Measurements from ENCODE around the gene PRKAB1.

Gene PRKAB1

DNA sequence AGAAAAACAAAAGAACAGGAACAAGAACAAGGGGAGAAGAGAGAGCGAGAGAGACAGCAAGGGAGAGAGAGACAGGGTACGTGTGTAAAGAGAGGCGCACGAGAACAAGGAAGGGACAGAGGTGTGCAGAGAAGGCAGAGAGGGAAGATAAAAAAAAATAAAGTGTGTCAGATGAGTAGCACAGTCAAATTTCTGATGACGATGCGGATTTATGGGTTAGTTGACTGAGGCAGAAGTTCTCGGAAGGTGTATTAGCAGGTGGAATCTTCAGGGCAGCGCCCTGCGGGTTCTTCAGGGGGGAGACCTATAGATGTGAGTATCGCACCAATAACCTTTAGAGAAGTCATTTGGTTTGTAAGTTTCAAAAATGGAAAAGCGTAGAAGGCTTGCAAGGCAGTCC, 44.8 kb downstream of the PRKAB1 start:
- no peak for DNase-seq (ENCODE audit: low spot score)

DNA sequence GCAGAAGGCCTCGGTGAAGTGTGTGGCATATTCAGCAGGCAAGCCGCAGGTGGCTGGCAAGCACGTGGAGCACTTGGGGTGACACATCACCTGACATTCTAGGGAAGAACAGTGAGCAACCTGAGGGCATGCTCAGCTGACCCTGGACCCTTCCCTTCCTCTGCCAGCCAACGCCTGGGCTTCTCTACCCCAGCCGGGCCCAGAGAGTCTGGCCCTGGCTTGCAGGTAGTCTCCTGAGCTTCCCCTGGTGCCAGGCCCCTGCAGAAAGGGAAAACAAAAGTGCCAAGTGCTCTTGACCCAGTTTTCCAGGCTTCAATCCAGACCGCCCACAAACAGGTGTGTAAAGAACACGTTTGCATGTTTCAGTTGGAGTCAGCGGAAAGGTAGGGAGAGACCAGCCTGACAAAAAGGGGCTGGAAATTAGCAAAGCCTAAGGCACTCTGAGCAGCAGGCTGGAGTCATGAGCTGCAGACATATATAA, 45.7 kb downstream of the PRKAB1 start:
- no peak for DNase-seq (ENCODE audit: low spot score)

DNA sequence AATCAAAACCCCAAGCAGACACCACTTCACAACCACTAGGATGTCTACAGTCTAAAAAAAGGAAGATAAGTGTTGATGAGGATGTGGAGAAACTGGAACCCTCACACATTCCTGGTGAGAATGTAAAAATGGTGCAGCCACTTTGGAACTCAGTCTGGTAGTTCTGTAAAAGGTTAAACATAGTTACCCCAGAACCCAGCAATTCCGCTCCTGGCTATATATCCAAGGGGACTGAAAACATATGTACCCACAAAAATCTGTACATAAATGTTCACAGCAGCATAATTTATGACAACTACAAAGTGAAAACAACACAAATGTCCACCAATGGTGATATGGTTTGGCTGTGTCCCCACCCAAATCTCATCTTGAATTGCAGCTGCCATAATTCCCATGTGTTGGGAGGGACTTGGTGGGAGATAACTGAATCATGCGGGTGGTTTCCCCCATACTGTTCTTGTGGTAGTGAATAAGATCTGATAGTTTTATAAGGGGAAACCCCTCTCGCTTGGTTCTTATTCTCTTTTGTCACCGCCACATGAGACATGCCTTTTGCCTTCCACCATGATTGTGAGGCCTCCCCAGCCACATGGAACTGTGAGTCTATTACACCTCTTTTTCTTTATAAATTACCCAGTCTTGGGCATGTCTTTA, 46.8 kb downstream of the PRKAB1 start:
- DNase-seq (ENCODE audit: low spot score): no peak

DNA sequence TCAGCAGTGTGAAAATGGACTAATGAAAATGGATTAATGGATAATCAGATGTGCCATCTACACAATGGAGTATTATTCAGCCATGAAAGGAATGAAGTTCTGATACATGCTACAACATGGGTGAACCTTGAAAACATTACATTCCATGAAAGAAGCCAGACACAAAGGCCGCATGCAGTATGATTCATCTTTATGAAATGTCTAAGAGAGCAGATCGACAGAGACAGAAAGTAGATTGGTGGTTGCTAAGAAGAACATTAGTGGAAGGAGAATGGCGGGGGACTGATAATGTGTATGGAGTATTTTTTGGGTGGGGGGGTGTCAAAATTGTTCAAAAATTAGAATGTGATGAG, 47.3 kb downstream of the PRKAB1 start:
- DNase-seq (ENCODE audit: low spot score): no peak

DNA sequence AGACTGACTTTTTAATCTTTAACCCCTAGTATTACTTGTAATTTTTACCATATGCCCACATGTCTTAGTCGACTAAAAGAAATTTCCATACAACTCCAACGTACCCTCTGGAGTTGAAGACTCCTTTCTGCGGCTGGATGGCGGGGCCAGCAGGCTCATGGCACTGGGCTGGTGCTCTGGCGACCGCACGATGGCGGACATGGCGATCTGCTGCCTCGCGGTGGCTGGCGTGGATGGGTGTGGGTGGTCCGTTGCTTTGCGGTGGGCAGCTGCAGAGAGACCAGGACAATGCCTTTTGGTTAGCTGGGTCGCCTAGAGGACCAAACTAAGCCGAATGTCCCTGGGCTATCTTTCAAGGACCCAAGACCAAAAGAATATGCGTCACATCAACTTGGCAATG, 50.2 kb downstream of the PRKAB1 start:
- no peak for DNase-seq (ENCODE audit: low spot score)

DNA sequence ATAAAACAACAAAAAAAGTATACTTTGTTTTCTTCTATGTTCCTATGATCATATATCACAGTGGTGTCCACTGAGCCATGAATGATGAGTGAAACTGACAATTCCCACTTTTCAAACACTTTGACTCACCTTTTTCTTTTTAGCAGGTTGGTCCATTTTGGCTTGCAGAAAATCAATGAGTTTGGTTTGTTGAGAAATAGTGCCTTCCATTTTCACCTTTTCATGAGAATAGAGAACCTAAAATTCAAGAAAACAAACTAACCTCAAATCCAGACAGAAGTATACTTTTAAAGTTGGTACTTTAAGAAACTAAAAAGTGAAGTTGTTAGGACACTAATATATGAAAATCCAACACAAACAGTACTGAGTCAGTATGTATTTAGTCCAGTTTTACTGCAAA, 52.4 kb downstream of the PRKAB1 start:
- DNase-seq (ENCODE audit: low spot score): no peak

DNA sequence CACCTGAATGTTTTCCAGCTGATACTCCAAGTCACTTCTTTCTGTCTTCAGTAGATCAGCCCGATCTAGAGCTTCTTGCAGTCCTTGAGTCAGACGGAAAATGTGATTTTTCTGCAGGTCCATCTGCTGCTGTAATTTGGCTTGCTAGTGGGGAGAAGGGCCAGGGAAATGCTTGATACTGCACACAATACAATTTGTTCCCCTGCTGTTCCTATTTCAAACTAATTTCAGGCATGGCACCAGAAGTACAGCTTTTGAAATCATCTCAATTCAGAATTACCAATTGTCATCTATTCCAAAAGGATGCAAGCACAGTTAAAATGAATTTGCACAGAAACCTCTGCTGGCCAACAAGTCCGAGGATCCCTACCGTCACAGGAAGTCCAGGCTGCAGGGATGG, 53.4 kb downstream of the PRKAB1 start:
- no peak for DNase-seq (ENCODE audit: low spot score)

DNA sequence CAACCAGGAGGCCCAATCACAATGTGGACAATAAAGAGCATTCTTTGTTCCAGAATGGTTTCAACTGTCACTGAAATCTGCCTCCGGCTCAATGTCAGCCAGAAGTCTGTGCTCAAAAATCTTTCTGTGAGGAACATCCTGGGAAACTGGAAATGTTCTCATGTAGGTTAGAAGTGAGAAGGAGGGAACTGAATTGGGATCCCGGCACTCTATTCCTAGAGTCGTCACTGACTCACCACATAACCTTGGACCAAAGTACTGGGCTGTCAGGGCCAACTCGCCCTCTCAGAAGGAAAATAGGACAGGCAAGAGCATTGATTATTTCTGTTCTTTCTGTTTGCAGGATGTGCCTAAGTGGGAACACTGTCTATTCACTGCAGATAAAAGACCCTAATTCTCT, 57.6 kb downstream of the PRKAB1 start:
- no peak for DNase-seq (ENCODE audit: low spot score)

DNA sequence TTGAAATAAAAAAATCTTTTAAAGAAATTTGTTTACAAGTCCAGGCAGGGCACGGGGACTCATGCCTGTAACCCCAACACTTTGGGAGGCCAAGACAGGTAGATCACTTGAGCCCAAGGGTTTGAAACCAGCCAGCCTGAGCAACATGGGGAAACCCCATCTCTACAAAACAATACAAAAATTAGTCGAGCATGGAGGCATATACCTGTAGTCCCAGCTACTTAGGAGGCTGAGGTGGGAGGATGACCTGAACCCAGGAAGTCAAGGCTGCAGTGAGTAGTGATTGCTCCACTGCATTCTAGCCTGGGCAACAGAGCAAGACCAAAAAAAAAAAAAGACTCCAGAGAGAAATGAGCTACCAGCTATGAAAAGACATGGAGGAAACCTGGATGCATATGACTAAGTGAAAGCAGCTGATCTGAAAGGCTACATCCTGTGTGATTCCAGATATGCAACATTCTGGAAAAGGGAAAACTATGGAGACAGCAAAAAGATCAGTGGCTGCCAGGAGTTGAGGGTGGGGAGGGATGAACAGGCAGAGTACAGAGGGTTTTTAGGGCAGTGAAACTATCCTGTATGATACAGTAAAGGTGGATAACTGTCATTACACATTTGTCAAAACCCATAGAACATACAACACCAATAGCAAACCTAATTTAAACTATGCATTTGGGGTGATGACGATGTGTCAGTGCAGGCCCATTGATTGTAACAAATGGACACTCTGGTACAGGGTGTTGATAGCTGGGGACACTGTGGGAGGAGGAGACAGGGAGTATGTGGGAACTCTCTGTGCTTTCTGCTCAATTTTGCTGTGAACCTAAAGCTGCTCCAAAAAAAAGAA, 59.9 kb downstream of the PRKAB1 start:
- no peak for DNase-seq (ENCODE audit: low spot score)

DNA sequence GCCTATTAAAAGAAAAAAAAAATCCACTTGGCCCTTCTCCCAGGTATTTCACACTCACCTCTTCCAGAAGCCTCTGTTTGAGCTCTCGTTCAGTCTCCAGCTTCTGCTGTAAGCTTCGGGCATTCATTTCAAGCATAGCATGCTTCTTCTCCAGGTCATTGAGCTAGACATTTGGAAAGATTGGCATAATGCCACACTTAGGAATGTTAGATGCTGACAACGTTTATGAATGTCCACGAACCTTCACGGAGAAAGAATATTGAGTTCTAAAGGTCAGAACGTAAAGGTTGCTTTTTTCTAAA, 60.5 kb downstream of the PRKAB1 start:
- no peak for DNase-seq (ENCODE audit: low spot score)

DNA sequence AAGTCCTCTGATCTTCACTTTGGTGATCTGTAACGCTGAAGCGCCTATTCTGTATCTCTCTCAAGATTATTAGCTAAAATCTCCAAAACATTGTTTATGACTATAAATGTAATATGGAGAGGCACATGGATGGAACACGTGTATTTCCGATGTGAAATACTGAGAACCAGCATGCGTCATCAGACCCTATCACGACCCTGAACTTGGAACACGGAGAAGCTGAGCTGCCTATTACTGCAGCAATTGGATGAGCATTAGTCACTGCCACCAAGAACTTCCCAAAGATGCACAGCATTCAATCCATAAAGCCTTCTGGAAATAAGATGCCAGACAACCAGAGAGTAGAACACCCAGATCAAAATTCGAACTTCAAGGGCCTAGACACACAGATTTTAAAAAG, 61.9 kb downstream of the PRKAB1 start:
- no peak for DNase-seq (ENCODE audit: low spot score)

DNA sequence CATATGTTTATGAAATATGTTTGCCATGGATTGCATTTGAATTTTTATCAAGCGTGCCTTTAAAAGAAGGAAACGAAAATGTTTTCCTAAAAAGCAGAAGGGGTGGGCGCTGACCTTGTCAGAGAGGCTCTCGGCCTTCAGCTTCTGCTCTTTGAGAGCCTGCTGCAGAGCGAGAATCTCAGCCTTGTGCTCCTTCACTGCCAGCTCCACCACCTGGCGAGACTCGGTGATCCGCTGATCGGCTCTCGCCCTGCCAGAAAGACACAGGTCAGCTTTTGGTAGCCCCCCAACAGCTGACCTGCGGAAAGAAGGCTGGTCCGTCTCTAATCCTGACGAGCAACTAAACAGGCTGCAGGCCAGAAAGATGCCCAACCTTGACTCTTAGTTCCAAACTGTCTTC, 62.4 kb downstream of the PRKAB1 start:
- DNase-seq (ENCODE audit: low spot score): no peak

Data from ecto neural progenitor cell (in vitro differentiated cells).